Dendritic cell treated with granulocyte-macrophage colony-stimulating factor and Interleukin-4, amounts not matched to agents 40 ng/mL and 50 ng/mL, for 4 days (primary cell): ENCODE measurements around the gene TREM2.
"Not testable (repeated sequence)": the region's sequence is repeated elsewhere in the genome, so short reads cannot be mapped to it uniquely, and the experiment has no call there.

Experiments used
- H3K27ac Mint-ChIP-seq: one replicate; pipeline ENCODE4 v1.8.0; 2022; ENCODE audit warnings: mild to moderate bottlenecking, mixed read lengths
- H3K27me3 Mint-ChIP-seq: one replicate; pipeline ENCODE4 v1.8.0; 2022; ENCODE audit warnings: mild to moderate bottlenecking, mixed read lengths
- H3K36me3 Mint-ChIP-seq: one replicate; pipeline ENCODE4 v1.8.0; 2022; ENCODE audit warnings: low read depth, mixed read lengths
- H3K4me1 Mint-ChIP-seq: one replicate; pipeline ENCODE4 v1.8.0; 2022; ENCODE audit warnings: low read depth, mixed read lengths
- H3K4me3 Mint-ChIP-seq: one replicate; pipeline ENCODE4 v1.8.0; 2022; ENCODE audit warnings: mild to moderate bottlenecking, moderate library complexity, mixed read lengths
- H3K9me3 Mint-ChIP-seq: one replicate; pipeline ENCODE4 v1.8.0; 2022; ENCODE audit warnings: mixed read lengths
- intact Hi-C: fragments of 100-400 bp; cut with micrococcal nuclease; formaldehyde crosslinking; loops from one replicate; pipeline ENCODE4 v1.15.0; 2022

Gene TREM2

GRCh38 chr6:41155132-41155805, 7.6 kb downstream of the TREM2 start:
- no peak overlapping the region for H3K4me3 Mint-ChIP-seq
- peaks cover 57% of the 10 kb centered on the region for H3K4me1 Mint-ChIP-seq
- H3K36me3 Mint-ChIP-seq = peaks cover 43% of the 10 kb centered on the region
- no peaks in the 10 kb centered on the region for H3K9me3 Mint-ChIP-seq
- peaks cover 3% of the 10 kb centered on the region for H3K27me3 Mint-ChIP-seq
- intact Hi-C loops = no loop called here
- no peak overlapping the region for H3K27ac Mint-ChIP-seq

- peaks cover 45% of the 10 kb centered on the region for H3K4me1 Mint-ChIP-seq
- peaks cover 42% of the 10 kb centered on the region for H3K36me3 Mint-ChIP-seq
- H3K9me3 Mint-ChIP-seq = no peaks in the 10 kb centered on the region
- no peak within 1 kb of the TSS for H3K27ac Mint-ChIP-seq
- intact Hi-C loops = no loop called here
- peaks cover 3% of the 10 kb centered on the region for H3K27me3 Mint-ChIP-seq
- no peak within 1 kb of the TSS for H3K4me3 Mint-ChIP-seq
Measured at GRCh38 chr6:41153992-41154625, 8.8 kb downstream of the TREM2 start, which contains the start of gene TREML1. Gene TREML1 (minus strand): TSS chr6:41154347. CDS start chr6:41154288, 59 bp downstream.

- intact Hi-C loops = no loop called here
- peaks cover 39% of the 10 kb centered on the region for H3K4me1 Mint-ChIP-seq
- H3K27ac Mint-ChIP-seq = no peak overlapping the region
- peaks cover 3% of the 10 kb centered on the region for H3K27me3 Mint-ChIP-seq
- H3K4me3 Mint-ChIP-seq = no peak overlapping the region
- no peaks in the 10 kb centered on the region for H3K9me3 Mint-ChIP-seq
- peaks cover 35% of the 10 kb centered on the region for H3K36me3 Mint-ChIP-seq
Measured at GRCh38 chr6:41153451-41153850, 9.5 kb downstream of the TREM2 start.

- Mint-ChIP-seq H3K27me3 (peaks cover 5% of the 10 kb centered on the region), H3K4me1 (peaks cover 15% of the 10 kb centered on the region), H3K4me3 (no peak overlapping the region), H3K9me3 (no peaks in the 10 kb centered on the region), H3K27ac (no peak overlapping the region), H3K36me3 (peaks cover 14% of the 10 kb centered on the region)
- intact Hi-C loops = no loop called here
Measured at GRCh38 chr6:41150671-41151070, 12.2 kb downstream of the TREM2 start.

GRCh38 chr6:41147917-41148316, 15.0 kb downstream of the TREM2 start:
- H3K27ac Mint-ChIP-seq = no peak overlapping the region
- H3K4me3 Mint-ChIP-seq = no peak overlapping the region
- H3K36me3 Mint-ChIP-seq = peaks cover 14% of the 10 kb centered on the region
- H3K4me1 Mint-ChIP-seq = no peaks in the 10 kb centered on the region
- intact Hi-C loops = no loop called here
- H3K9me3 Mint-ChIP-seq = no peaks in the 10 kb centered on the region
- H3K27me3 Mint-ChIP-seq = peaks cover 2% of the 10 kb centered on the region

- intact Hi-C loops = no loop called here
- no peaks in the 10 kb centered on the region for H3K9me3 Mint-ChIP-seq
- H3K27ac Mint-ChIP-seq = no peak overlapping the region
- no peak overlapping the region for H3K4me3 Mint-ChIP-seq
- H3K36me3 Mint-ChIP-seq = no peaks in the 10 kb centered on the region
- peaks cover 6% of the 10 kb centered on the region for H3K4me1 Mint-ChIP-seq
- no peaks in the 10 kb centered on the region for H3K27me3 Mint-ChIP-seq
Measured at GRCh38 chr6:41136911-41137310, 26.0 kb downstream of the TREM2 start.

- H3K4me3 Mint-ChIP-seq = no peak overlapping the region
- intact Hi-C loops = no loop called here
- no peaks in the 10 kb centered on the region for H3K36me3 Mint-ChIP-seq
- no peaks in the 10 kb centered on the region for H3K27me3 Mint-ChIP-seq
- no peak overlapping the region for H3K27ac Mint-ChIP-seq
- no peaks in the 10 kb centered on the region for H3K9me3 Mint-ChIP-seq
- peaks cover 6% of the 10 kb centered on the region for H3K4me1 Mint-ChIP-seq
Measured at GRCh38 chr6:41135062-41135832, 27.7 kb downstream of the TREM2 start.

GRCh38 chr6:41132254-41132653, 30.7 kb downstream of the TREM2 start:
- intact Hi-C loops = no loop called here
- Mint-ChIP-seq H3K27ac (no peak overlapping the region), H3K27me3 (no peaks in the 10 kb centered on the region), H3K36me3 (no peaks in the 10 kb centered on the region), H3K4me3 (no peak overlapping the region), H3K9me3 (no peaks in the 10 kb centered on the region), H3K4me1 (peaks cover 6% of the 10 kb centered on the region)

- Mint-ChIP-seq H3K4me1 (no peaks in the 10 kb centered on the region), H3K4me3 (no peak overlapping the region), H3K27me3 (no peaks in the 10 kb centered on the region), H3K27ac (no peak overlapping the region), H3K36me3 (no peaks in the 10 kb centered on the region), H3K9me3 (no peaks in the 10 kb centered on the region)
- intact Hi-C loops = no loop called here
Measured at GRCh38 chr6:41125282-41125681, 37.6 kb downstream of the TREM2 start.

GRCh38 chr6:41122918-41123317, 40.0 kb downstream of the TREM2 start:
- Mint-ChIP-seq H3K36me3 (no peaks in the 10 kb centered on the region), H3K27me3 (no peaks in the 10 kb centered on the region), H3K4me3 (no peak overlapping the region), H3K9me3 (no peaks in the 10 kb centered on the region), H3K27ac (no peak overlapping the region), H3K4me1 (no peaks in the 10 kb centered on the region)
- intact Hi-C loops = no loop called here

GRCh38 chr6:41122373-41122772, 40.5 kb downstream of the TREM2 start:
- no peak overlapping the region for H3K27ac Mint-ChIP-seq
- no peaks in the 10 kb centered on the region for H3K36me3 Mint-ChIP-seq
- intact Hi-C loops = no loop called here

GRCh38 chr6:41120058-41120457, 42.9 kb downstream of the TREM2 start:
- Mint-ChIP-seq H3K36me3 (no peaks in the 10 kb centered on the region), H3K9me3 (no peaks in the 10 kb centered on the region), H3K4me1 (no peaks in the 10 kb centered on the region), H3K27ac (no peak overlapping the region), H3K4me3 (no peak overlapping the region), H3K27me3 (no peaks in the 10 kb centered on the region)
- intact Hi-C loops = no loop called here

More at GRCh38 chr6:41122373-41122772, 40.5 kb downstream of the TREM2 start:
- H3K4me3 Mint-ChIP-seq = no peak overlapping the region
- H3K9me3 Mint-ChIP-seq = no peaks in the 10 kb centered on the region
- no peaks in the 10 kb centered on the region for H3K27me3 Mint-ChIP-seq
- H3K4me1 Mint-ChIP-seq = no peaks in the 10 kb centered on the region

- intact Hi-C loops = no loop called here
- Mint-ChIP-seq H3K4me3 (no peak overlapping the region), H3K27ac (no peak overlapping the region), H3K36me3 (no peaks in the 10 kb centered on the region), H3K9me3 (no peaks in the 10 kb centered on the region), H3K27me3 (no peaks in the 10 kb centered on the region), H3K4me1 (no peaks in the 10 kb centered on the region)
Measured at GRCh38 chr6:41119508-41119907, 43.4 kb downstream of the TREM2 start.

GRCh38 chr6:41115027-41115426, 47.9 kb downstream of the TREM2 start:
- H3K27me3 Mint-ChIP-seq, H3K9me3 Mint-ChIP-seq, H3K4me1 Mint-ChIP-seq, H3K4me3 Mint-ChIP-seq, H3K36me3 Mint-ChIP-seq, intact Hi-C loops, H3K27ac Mint-ChIP-seq: not testable (repeated sequence)
